UCSD-AML1 (cell line): ENCODE results near the gene ALDH7A1.

Experiments
- DNase-seq: peaks from one replicate; lab custom pipeline; 2025; ENCODE audit not compliant: unreplicated experiment; lab: John Stamatoyannopoulos, UW

Gene ALDH7A1

DNA sequence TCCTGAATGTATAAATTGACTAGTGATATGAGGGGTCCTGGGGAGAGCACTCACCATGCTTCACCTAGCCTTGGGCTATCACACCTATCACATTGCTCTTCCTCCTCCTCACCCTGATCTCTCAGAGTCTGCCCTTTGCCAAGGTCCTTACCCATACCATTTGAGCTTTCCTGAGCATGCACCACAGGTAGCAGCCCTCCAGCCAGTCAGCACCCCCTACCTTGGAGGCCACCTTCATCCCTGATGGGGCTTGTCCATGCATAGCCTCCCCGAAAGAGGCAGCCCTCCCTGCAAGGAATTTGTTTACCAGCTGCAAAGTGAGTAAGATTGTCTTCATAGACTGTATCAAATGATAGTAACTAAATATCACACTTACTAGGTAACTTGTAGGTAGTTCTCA lies 83.1 kb downstream of the ALDH7A1 start:
- no peak for DNase-seq

DNA sequence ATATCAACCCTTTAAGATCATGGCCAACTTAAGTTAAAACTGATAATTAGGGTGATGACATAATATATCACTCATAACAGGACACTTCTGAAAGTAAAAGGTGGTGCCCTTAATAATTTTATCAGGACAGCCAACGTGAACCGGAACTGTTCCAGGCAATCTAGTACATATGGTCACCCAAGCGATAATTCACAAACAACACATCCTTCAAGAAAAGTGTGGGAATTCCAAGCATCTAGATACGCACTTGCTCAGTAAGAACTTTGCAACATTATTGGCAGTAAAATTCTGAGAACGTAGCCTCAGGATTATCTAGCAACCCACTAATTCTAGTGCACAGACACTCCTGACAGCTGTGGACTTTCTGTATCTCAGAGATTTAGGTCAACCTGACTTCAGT lies 85.7 kb downstream of the ALDH7A1 start:
- DNase-seq, result no peak

DNA sequence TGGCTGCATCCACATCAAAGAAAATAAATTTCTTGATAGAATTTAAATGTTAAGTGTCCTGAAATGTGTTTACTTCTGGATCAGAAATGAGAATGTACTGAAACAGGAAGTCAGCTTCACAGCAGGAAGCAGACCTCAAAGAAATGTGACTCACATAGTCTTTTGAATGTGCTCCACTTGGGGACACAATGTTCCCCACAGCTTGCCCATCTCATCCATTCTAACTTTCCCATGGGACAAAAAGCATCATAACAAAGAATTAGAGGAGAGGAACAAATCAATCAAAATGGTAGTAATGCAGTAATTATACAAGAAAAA lies 86.1 kb downstream of the ALDH7A1 start:
- DNase-seq, result no peak

DNA sequence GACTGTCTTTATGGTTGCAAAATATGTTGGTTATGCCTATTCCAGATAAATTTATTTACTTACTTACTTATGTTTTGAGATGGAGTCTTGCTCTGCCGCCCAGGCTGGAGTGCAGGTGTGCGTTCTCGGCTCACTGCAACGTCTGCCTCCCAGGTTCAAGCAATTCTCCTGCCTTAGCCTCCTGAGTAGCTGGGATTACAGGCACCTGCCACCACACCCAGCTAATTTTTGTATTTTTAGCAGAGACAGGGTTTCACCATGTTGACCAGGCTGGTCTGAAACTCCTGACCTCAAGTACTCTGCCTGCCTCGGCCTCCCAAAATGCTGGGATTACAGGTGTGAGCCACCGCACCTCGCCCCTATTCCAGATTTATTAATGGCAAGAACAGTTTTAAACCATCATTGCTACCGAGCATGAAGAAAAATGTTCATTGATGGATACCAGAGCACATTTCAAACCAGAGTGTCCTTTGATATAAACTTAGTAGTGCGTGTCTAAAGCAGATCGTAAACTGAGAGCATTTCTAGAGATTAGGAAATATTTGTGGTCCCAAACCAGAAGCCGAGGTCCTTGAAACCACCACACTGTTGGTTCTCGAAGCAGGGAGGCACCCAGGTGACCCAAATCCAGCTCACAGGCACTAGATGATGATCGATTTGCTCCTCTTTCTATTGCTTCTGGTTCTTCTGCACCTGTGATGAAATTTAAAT lies 86.6 kb downstream of the ALDH7A1 start:
- DNase-seq, result no peak

DNA sequence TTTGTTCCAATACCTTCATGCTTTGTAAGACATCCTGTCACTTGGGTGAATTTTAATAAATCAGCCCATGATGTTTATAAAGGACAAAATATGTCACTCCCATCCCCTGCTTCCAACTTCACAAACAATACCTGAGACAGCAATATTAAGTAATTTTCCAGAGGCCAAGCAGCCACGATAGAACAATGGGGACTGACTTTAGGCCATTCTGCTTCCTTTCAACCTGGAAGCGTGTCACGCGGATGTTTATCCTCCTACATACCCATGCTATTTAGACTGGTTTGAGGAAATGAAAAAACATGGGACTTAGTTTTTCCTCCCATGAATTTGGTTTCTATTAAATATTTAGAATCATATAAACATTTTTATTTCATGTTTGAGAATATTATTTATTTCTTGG lies 88.9 kb downstream of the ALDH7A1 start:
- no peak for DNase-seq

DNA sequence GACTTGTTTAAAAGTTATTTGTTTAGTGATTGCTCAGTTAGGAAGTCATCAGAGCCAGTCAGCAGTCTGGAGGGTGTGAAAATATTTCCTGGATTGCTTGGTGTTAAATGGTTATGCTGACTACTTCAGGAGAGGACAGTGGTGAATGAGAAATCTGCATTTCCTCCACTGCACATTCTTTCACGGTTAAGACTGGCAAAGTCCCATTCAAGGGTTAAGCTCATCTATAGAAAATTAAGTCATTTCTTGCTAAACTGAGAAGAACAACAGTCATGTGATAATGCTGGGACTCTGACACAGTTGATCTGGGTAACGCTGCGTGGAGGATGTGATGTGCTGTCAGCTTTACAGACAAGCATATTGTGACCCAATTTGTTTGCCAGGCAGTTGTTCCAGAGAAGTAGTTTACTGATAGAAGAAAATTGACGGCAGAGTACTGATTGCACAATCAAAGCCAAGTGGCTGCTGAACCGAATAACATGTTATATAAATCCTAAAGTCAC lies 91.4 kb downstream of the ALDH7A1 start:
- no peak for DNase-seq

DNA sequence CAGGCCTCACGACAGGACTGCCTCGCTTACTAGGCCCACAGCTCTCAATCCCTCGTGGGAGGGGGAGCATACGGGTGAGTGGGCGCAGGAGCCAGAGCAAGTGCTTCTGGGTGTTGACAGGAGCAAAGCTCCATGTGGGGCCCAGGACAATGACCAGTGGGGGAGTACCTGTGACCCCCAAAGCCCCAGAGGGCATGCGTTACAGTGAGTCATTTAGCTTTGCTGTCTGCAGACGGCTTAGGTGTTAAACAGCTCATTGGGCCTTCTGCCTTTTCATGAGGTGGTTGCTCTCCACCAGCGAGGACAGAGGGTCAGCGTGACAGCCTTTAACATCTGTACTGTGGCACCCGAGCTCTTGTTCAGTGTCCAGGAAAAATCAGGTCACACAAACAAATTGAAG lies 93.6 kb downstream of the ALDH7A1 start:
- DNase-seq, result no peak

DNA sequence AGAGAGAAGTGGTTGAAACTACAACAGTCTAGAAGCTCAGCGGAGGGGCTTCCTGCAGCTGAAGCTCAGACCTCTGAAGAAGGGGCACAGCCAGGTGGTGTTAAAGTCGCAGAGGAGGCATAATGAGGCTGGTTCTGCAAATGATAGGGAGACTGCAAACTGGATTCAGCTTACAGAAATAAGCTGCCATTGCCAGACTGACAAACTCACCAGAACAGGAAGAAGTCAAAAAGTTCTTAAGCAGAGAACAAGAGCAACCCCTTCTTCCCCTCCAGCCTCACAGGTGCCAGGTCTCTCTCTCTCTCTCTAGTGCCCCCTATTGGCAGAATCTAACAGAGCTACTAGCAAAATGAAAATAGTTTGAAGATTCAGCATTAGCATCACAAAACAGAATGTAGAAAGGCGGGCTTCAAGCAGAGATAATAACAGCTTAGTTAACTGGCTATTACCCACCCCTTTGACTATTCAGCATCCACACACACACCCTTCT lies 95.1 kb downstream of the ALDH7A1 start:
- no peak for DNase-seq

DNA sequence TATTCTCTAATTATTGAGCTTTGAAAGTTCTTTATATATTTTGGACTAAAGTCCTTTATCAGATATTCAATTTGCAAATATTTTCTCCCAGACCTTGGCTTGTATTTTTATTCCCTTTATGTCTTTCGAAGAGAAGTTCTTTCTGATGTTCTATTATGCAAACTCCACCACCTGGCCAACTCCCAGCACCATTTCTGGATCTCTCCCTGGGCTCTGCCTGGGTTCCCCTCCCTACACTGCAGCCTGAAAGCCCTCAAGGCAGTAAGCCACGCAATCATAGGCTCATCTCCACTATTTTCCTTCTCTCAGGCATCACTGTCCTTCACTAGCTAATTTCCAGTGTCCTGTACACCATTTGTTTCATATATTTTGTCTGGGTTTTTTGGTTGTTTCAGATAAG lies 95.7 kb downstream of the ALDH7A1 start:
- DNase-seq, result no peak

DNA sequence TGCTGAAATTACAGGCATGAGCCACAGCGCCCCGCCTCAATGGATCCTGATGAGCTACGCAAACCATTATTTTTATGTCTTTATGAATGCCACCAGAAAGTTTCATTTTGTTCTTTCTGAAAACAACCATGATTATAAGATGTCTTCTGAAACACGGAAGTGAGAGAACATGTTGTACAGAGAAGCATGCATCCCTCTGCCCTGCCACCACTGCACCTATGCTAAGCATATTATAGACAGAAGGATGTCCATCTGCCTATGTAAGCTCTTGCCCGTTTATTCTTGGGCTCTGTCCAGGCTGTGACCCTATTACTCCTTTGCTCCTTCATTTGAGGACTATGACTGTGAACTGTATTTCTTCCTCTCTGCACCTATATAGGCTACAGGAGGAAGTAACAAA lies 97.5 kb downstream of the ALDH7A1 start:
- no peak for DNase-seq

DNA sequence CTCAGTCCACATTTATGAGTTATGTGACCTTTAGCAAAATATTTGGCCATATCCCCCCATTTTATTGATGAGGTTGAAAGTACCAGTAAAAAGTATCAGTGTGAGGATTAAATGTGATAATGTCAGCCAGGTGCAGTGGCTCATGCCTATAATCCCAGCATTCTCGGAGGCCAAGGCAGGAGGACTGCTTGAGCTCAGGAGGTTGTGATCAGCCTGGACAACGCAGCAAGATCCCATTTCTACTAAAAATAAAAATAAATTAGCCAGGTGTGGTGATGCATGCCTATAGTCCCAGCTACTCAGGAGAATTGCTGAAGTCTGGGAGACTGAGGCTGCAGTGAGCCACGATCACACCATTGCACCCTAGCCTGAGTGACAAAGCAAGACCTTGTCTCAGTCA lies 100.6 kb downstream of the ALDH7A1 start:
- no peak for DNase-seq

DNA sequence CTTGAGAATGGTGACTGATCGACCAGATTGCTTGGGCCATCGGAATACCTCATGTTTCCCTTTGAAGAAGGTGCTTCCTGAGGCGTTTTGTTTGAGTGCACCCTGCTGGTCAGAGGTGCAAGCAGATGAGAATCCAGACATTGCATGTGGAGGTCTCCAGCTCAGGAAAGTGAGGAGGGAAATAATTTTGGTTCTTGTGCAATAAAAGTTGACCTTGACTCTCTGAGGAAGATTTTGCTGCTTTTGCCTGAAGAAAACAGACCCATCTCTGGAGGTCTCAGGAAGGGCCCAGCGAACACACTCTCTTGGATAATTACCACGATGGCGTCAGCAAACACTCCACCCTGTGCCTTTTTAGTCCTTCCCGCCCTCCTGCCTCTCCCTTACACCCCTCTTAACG lies 102.1 kb downstream of the ALDH7A1 start:
- no peak for DNase-seq

DNA sequence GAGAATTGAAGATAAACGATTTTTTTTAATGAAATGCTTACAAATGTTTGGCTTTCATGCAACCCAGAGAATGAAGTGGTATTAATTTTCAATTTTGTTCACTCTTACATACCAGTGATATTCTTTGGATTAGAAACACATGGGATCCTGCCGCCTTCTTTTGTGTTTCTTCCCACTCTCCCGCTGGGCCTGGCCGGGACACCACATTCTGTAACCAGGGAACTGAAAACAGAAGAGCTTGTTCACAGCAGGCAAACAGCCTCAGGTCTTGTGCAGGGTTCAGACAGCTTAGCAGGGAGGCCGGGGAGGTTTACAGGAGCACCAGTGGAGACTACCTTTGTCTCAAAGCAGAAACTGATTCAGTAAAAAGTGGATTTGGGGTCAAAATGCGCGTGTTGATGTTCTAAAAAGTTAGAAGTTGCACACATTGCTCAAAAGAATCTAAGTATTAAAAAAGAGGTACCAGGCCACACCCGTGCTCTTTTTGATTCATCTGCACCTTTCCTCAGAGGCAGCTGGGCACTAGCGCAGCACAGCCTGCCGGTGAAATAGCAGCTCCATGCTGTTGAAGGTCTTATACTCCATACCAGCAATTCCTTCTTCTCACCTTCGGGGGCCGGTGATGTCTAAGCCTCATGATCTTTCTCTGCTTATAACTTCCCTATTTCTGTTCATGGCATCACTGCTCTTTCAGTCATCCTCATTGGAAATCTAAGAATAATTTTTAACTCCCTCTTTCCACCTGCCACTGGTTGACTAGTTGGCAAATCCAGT lies 104.7 kb downstream of the ALDH7A1 start:
- DNase-seq, result no peak

DNA sequence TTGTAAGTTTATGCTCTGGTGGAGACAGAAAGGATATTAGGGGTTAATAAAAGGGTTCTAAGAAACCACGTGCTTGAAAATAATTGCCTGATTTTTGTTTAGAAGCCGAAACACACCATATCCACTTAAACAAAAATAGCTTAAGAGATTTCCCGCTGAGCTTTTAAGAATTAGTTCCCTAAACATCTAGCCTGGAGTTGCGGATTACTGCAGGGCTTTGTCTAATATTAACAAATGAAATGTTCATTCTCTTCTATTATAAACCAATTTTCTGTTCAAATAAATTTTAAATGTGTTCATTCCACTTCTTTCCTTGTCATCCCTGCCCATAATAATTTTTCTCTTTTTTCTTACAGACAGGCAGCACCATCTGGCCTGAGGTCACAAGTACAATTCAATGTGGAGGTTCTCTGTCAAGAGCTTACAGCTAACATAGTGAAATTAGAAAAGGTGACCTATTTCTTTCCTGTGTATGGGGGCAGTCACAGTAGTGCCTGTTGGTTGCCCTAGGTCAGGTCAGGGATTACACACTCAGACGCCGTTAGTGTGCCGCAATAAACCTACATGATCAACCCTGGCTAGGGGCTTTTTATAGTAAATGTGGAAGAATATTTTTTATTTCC lies 106.5 kb downstream of the ALDH7A1 start:
- DNase-seq, result no peak

DNA sequence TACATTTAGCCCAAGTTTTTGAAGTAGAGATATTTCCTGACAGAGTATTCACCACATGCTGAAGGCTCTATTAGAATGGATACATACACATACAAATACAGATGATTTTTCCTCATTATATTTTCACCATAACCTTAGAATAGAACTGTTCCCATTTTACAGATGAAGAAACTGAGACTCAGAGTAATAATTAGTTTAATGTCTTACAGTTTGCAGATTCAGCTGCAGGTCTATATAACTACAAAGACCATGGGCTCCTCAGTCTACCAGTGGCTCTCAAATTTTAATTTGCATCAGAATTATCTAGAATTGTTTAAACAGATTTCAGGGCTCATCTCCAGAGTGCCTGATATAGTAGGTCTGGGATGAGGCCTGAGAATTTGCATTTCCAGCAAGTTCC lies 107.4 kb downstream of the ALDH7A1 start:
- DNase-seq, result no peak

DNA sequence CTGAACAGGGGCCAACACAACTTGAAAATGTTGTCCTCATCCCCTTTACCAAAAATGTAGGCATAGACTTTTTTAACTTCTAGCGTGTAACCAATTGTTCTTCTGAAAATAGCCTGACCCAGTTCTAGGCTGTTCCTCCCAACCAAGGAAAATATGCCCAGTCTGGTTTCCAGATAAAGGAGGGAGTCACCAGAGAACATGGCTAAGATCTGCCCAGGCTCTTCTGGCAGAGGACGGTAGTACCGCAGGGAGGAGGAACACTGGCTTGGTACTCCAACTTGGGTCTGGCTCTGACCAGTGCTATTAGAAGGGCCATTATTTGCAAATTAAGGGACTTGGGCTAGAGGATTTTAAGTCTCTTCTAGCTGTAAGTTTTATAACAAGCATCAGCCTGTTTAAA lies 108.7 kb downstream of the ALDH7A1 start:
- DNase-seq, result no peak

DNA sequence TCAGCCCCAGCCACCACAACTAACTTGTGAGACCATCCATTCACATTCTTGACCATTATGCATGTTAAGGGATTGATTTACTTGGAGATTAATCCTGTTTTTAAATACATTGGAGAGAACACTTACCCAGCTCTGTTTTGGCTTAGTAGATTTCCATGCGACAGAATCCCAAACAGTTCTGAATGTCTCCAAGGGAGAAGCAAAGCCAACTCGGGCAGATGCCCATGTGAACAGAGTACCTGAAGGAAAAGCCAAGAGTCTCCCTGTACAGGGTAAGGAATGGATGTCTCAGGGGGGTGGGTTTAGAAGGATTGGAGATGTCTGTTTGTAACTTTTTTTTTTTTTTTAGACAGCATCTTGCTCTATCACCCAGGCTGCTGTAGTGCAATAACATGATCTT lies 110.8 kb downstream of the ALDH7A1 start:
- no peak for DNase-seq

DNA sequence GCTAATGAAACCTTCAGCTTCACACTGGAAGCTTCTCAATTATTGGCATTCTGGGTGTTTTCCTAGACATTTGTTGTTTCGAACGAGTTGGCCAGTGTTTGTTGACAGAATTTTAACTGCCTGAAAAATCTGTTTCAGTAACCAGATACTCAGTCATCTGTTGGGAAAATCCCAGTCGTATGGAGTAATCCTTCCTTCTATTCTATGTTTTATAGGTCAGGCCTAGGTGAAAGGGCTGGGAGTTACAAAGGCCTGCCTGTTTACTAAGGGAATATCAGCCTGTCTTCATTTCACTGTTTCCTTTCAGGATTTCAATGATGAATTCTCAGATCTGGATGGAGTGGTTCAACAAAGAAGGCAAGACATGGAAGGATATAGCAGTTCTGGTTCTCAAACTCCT lies 111.9 kb downstream of the ALDH7A1 start:
- no peak for DNase-seq

DNA sequence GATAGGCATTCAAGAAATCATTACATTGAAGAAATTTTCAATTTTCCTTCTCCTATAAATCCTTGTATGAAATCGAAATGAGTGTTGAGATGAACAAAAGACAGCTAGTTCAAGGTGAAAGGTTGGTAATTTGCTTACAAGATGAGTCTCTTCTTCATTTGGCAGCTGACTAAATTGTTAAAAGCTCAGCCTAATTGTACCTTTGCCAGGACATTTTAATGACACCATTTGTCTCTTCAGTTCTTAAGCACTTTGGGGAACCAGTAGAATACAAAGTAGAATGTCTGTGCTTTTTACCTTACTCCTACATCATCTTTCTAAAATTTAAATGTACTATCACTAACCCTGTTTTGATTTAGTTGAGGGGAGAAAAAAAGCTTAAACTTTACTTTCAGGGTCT lies 112.4 kb downstream of the ALDH7A1 start:
- no peak for DNase-seq

DNA sequence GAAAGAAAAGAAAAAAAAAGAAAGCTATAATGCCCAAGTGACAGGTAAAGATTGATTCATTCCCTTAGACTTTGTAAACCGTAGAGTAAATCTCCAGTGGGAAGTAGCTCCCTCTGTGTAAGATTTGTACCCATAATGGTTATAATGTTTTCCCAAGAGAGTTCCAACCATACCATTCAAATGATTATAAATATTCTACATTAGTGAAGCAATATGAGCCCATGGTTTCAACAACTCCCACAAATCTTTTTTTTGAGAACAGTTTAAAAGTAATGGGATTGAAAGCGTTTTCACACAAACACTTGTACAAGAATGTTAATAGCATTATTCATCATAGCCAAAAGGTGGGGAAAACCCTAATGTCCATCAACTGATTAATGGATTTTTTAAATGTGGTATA lies 113.8 kb downstream of the ALDH7A1 start:
- DNase-seq, result no peak
